GM20431 (cell line): Measurements from ENCODE around the gene MIOS.

Source experiments
- in situ Hi-C: fragments of 300-500 bp; cut with MseI, MboI; formaldehyde crosslinking; loops from one replicate; pipeline ENCODE4 v1.15.0; 2020; ENCODE audit warnings: low sequenced_read_pairs; ENCODE audit not compliant: unreplicated experiment

Gene MIOS

GRCh38 chr7:7577888-7578287, 11.2 kb downstream of the MIOS start:
- in situ Hi-C loops, result no loop called here

DNA sequence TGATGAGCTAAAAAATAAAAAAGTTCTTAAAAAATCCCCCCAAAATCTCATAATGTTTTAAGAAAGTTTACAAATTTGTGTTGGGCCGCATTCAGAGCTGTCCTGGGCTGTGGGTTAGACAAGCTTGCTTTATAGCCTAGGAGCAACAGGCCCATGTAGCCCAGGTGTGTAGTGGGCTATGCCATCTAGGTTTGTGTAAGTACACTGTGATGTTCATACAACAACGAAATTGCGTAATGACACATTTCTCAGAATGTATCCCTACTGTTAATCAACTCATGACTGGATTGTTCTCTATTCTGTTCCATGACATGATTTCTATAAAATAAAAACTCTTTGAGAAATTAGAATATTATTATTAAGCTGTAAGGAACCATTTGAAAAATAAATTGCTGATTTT, 13.0 kb downstream of the MIOS start:
- in situ Hi-C loops, result no loop called here

- in situ Hi-C loops, result no loop called here
These were observed 15.0 kb downstream of the MIOS start for GRCh38 chr7:7581531-7582179.

DNA sequence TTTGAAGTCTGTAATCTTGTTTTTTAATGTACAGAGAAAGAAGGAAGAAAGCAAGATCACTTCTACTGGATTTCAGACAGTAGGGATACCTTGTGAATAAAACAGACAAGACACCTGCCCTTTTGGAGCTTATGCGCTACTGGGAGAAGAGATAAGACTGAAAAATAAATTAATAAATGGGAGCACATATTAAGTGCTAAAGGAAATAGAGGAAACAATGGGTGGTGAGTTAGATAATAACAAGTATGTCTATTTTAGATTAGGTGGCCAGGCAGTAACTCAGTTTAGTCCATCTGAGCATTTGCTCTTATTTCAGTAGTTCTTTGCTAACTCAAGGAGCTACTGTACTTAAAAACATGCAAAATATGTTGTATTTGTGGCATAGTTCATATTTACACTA, 15.9 kb downstream of the MIOS start:
- in situ Hi-C loops, result no loop called here

DNA sequence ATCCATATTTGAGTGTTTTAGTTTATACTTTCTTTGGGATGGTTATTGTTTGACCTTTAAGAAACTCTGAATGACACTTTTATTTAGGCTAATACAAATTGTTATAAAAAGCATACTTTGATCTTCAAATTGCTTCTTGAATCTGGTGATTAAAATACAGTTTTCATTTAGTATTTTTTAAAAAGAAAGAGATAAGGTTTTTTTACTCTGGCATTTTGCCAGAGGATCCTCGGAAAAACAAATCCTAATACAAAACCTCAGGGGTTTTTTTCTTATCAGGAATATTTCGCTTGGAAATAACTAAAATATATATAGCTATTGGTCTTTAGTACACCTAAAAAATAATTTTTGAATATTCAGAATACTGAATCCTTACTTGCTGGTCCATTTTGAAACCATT, 17.0 kb downstream of the MIOS start:
- in situ Hi-C loops, result no loop called here

DNA sequence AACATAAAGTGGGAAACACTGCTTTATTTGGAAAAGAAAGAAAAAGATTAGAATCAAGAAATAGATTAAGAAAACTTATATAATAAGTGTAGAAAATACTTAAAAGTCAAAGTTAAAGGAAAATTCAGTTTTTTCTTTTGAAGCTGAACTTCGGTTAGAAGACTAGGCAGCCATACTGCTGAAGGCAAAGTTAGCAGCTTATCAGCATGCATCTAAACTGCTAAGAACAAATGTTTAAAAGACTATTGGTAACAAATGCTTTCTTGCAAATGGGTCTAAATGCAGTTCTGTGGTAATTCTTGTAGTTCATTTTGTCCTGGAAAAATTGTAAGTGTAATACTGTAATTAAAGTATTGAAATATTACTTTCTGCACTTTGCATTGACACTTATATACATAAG, 18.0 kb downstream of the MIOS start:
- in situ Hi-C loops, result no loop called here

DNA sequence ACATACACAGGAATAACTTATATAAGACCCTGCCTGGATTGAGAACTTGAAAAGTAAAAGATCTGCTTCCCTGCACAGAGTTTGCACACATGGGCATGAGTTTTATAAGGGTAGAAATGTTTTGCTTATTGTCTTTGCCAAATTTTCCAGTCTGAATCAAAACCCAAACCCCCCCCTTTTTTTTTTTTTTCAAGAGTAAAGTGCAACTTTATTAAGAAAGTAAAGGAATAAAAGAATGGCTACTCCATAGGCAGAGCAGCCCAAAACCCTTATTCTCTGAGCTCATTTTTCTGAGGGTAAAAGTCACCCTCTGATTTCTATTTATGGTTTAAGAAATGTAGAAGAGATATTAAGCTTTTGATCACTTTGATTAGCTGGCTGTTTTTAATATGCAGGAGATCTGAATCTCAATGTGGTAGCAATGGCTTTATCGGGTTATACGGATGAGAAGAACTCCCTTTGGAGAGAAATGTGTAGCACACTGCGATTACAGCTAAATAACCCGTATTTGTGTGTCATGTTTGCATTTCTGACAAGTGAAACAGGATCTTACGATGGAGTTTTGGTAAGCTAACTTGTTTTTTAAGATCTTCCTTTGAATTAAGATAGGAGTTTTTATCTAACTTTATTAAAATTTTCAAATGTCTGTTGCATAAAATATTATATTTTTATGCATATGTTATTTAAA, 18.7 kb downstream of the MIOS start:
- in situ Hi-C loops, result no loop called here

- in situ Hi-C loops, result no loop called here
These were observed 28.8 kb downstream of the MIOS start for GRCh38 chr7:7595451-7595850.

GRCh38 chr7:7596176-7596575, 29.5 kb downstream of the MIOS start:
- in situ Hi-C loops, result no loop called here

DNA sequence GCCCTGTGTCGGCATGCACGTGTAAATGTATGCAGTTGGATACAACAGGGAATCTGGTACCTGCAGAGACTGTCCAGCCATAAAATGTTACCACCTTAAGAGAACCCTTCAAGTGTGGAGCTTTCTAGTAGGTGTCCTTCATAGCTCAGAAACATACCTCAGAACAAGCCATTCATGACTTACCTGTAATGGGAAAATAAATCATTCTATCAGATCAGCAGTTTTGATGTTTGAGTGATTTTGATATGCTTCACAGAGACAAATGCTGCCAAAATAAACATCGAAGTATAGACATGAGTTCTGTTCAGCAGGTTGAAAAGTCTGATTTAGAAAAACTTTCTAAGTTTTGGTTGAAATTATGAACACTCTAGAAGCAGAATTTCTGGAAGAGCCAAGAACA, 40.3 kb downstream of the MIOS start:
- in situ Hi-C loops, result no loop called here

GRCh38 chr7:7609330-7609729, 42.6 kb downstream of the MIOS start:
- in situ Hi-C loops, result no loop called here

DNA sequence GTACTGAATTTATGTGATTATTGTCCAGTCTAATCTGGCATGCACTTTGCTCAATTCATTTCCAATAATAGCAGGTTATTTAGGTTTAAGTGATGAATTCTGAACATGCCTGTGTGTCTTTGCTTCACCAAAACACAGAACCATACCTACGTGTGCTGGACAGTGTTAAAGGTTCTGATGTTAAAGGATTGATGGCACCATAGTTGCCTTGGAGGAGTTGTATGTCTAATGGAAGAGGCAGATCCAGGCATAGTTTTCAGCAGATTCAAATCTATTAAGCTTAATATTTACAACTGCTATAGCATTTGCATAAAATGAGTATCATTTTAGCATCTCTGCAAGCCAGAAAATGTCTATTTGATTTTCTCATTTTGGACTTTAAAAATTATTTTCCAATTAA, 45.8 kb downstream of the MIOS start:
- in situ Hi-C loops, result no loop called here

- in situ Hi-C loops, result no loop called here
These were observed 46.5 kb downstream of the MIOS start for GRCh38 chr7:7613210-7613609.

GRCh38 chr7:7614018-7614741, 47.5 kb downstream of the MIOS start:
- in situ Hi-C loops, result no loop called here

- in situ Hi-C loops, result no loop called here
These were observed 50.9 kb downstream of the MIOS start for GRCh38 chr7:7617550-7617949.

DNA sequence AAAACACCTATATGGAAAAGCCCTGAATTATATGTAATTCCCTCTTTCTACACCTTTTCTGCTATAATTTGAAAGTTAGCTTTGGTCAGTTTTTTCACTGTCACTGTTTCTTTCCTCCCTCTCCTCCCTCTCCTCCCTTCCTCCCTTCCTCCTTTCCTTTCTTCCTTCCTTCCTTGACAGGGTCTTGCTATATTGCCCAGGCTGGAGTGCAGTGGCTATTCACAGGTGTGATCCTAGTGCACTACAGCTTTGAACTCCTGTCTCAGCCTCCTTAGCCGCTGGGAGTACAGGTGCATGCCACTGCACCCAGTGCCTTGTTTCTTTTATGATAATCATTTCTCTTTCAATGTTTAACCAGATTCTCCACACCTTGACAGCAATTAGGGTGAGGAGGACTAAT, 51.7 kb downstream of the MIOS start:
- in situ Hi-C loops, result no loop called here

- in situ Hi-C loops, result no loop called here
These were observed 53.6 kb downstream of the MIOS start for GRCh38 chr7:7620236-7620635.

DNA sequence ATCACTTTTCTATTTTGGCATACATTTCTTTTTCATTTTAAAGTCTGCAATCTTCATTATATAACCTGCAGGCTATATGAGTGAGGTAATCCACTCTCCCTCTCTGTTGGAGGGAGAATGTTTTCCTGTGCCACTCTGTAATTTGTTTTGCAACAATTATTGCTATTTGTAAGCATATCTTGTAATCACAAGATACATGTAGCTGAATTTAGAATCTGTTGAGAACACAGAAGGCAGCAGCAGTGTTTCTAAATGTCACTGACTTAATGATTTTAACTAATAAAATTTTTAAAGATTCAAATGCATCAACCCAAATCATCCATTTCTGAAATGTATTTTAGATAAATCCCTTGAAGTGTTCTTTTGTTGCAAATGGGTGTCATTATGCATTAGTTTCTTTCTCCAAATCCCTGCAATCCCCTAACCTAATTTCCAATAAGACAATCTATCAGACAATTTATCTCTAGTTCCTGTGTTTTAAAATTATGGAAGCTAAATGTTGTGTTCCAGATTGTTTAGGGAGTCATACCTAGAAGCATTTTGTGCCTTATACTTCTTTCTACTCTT, 54.0 kb downstream of the MIOS start:
- in situ Hi-C loops, result no loop called here

- in situ Hi-C loops, result no loop called here
These were observed 61.8 kb downstream of the MIOS start for GRCh38 chr7:7628476-7628875.

DNA sequence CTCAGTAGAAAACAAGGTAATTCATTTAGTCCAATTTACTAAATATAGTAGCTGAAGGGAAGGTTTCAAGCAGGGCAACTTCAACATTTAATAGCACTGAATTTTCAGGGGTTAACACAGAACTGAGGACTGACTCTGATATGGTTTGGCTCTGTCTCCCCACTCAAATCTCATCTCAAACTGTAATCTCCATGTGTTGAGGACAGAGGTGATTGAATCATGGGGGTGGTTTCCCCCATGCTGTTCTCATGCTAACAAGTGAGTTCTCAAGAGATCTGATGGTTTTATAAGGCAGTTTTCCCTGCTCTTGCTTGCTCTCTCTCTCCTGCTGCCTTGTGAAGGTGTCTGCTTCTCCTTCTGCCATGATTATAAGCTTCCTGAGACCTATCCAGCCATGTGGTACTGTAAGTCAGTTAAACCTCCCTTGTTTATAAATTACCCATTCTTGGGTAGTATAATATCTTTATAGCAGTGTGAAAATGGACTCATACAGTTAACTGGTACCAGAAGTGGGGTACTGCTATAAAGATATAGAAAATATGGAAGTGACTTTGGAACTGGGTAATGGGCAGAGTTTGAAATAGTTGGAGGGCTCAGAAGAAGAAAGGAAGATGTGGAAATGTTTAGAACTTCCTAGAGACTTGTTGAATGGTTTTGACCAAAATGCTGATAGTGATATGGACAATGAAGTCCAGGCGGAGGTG, 64.1 kb downstream of the MIOS start:
- in situ Hi-C loops, result no loop called here

GRCh38 chr7:7639421-7639820, 72.7 kb downstream of the MIOS start:
- in situ Hi-C loops, result no loop called here
